ENCODE measurements around the gene GHRL.

DNA sequence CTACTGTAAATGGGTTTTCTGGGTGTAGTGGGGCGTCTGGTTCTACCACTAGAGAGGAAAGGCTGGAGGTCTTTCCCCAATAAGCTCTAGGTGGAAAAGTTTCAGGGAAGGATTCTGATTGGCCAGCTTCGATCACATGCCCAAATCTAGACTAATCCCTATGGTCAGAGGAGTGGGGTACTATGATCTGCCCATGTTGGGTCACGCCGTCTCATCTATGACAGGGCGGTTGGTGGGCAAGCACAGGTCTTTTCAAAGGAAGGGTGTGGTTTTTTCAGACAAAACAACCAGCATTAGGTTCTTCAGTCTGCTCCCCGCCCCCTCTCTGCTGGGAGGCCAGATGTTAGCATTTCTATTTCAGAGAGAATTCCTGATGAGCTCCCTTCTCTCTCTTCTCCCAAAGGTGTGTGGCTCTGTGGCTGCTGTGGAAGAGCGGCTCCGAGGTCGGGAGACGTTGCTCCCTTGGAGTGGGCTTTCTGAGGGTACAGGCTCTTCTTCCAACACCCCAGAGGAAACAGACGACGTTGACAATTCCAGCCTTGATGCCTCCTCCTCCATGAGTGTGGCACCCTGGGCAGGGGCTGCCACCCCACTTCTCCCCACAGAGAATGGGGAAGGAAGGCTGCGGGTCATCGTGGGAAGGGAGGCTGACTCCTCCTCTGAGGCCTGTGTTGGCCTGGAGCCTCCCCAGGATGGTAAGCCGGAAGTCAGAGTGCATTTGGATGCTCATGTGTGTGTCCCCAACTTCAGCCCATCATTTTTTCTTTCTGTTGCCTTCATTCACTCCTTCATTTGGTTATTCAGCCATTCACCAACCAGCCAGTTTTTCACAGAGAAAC lies 54.2 kb downstream of the GHRL start:
- TF ChIP-seq, protein P1, sequence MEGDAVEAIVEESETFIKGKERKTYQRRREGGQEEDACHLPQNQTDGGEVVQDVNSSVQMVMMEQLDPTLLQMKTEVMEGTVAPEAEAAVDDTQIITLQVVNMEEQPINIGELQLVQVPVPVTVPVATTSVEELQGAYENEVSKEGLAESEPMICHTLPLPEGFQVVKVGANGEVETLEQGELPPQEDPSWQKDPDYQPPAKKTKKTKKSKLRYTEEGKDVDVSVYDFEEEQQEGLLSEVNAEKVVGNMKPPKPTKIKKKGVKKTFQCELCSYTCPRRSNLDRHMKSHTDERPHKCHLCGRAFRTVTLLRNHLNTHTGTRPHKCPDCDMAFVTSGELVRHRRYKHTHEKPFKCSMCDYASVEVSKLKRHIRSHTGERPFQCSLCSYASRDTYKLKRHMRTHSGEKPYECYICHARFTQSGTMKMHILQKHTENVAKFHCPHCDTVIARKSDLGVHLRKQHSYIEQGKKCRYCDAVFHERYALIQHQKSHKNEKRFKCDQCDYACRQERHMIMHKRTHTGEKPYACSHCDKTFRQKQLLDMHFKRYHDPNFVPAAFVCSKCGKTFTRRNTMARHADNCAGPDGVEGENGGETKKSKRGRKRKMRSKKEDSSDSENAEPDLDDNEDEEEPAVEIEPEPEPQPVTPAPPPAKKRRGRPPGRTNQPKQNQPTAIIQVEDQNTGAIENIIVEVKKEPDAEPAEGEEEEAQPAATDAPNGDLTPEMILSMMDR (IDR thresholded peaks at IDR 0.05) = no peak
- no peak for TF ChIP-seq POLR2A (IDR thresholded peaks at IDR 0.05)
- no peak for TF ChIP-seq EP300 (IDR thresholded peaks at IDR 0.05; ENCODE audit: low read depth)
